ENCODE data around the gene PATJ. TPM values are rescaled to one million over a fixed set of nuclear protein-coding genes. Genes with fewer than 3 reads are reported as not detected.

PATJ gene
- total RNA-seq, 1 experiment from 2014 or later = 48.8 TPM

DNA sequence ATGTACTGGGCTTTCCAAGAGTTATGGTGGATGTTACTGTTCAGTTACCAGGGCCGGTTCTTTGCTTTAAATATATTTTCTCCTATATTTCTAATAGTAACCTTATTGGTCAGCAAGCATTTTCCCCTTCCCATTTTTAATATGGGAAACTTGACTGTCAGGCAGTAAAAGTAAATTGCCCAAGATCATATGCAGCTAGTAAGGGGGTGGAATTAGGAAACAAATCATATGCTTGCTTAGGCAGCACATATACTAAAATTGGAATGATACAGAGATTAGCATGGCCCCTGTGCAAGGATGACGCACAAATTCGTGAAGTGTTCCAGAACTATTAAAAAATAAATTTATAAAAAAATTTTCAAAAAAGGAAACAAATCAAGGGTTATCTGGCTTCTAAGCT lies 73.9 kb downstream of the PATJ start:
- no peaks in the 10 kb centered on the region for H3K9me3 ChIP-seq (ENCODE audit: control insufficient read depth in 1 of 2, insufficient read depth in 1 of 2, low read depth in 1 of 2, low read length in 2 of 2)
- H3K9ac ChIP-seq (ENCODE audit: low read length) = no peak overlapping the region
- TF ChIP-seq TCF7L2 (IDR thresholded peaks at IDR 0.05; ENCODE audit: borderline replicate concordance, extremely low read depth, insufficient read depth, insufficient read length) (no peak), EZH2phosphoT487 (IDR thresholded peaks at IDR 0.05; ENCODE audit: borderline replicate concordance) (no peak), SP1 (IDR thresholded peaks at IDR 0.05; ENCODE audit: low read depth) (no peak), JUND (IDR thresholded peaks at IDR 0.05) (no peak), ZNF274 (IDR thresholded peaks at IDR 0.05; ENCODE audit: low read depth, low read length) (no peak), EZH2 (IDR thresholded peaks at IDR 0.05) (no peak), YY1 (IDR thresholded peaks at IDR 0.05; ENCODE audit: extremely low read depth, insufficient replicate concordance, low read depth, low read length) (no peak), EGR1 (IDR thresholded peaks at IDR 0.05; ENCODE audit: low read depth) (no peak), CEBPB (IDR thresholded peaks at IDR 0.05; ENCODE audit: low read depth) (no peak), SRF (IDR thresholded peaks at IDR 0.05; ENCODE audit: low read depth) (no peak), POLR2A (IDR thresholded peaks at IDR 0.05; ENCODE audit: borderline replicate concordance, extremely low read depth, insufficient read depth, insufficient read length) (no peak), SIN3A (IDR thresholded peaks at IDR 0.05; ENCODE audit: low read depth) (no peak), ELF1 (IDR thresholded peaks at IDR 0.05; ENCODE audit: borderline replicate concordance, low read depth) (no peak), POLR2AphosphoS5 (IDR thresholded peaks at IDR 0.05; ENCODE audit: low read depth, low read length) (no peak)
- TF ChIP-seq, protein P1, sequence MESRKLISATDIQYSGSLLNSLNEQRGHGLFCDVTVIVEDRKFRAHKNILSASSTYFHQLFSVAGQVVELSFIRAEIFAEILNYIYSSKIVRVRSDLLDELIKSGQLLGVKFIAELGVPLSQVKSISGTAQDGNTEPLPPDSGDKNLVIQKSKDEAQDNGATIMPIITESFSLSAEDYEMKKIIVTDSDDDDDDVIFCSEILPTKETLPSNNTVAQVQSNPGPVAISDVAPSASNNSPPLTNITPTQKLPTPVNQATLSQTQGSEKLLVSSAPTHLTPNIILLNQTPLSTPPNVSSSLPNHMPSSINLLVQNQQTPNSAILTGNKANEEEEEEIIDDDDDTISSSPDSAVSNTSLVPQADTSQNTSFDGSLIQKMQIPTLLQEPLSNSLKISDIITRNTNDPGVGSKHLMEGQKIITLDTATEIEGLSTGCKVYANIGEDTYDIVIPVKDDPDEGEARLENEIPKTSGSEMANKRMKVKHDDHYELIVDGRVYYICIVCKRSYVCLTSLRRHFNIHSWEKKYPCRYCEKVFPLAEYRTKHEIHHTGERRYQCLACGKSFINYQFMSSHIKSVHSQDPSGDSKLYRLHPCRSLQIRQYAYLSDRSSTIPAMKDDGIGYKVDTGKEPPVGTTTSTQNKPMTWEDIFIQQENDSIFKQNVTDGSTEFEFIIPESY (IDR thresholded peaks at IDR 0.05; ENCODE audit: extremely low read depth, insufficient replicate concordance, low read length) = no peak
- TF ChIP-seq, protein P2, sequence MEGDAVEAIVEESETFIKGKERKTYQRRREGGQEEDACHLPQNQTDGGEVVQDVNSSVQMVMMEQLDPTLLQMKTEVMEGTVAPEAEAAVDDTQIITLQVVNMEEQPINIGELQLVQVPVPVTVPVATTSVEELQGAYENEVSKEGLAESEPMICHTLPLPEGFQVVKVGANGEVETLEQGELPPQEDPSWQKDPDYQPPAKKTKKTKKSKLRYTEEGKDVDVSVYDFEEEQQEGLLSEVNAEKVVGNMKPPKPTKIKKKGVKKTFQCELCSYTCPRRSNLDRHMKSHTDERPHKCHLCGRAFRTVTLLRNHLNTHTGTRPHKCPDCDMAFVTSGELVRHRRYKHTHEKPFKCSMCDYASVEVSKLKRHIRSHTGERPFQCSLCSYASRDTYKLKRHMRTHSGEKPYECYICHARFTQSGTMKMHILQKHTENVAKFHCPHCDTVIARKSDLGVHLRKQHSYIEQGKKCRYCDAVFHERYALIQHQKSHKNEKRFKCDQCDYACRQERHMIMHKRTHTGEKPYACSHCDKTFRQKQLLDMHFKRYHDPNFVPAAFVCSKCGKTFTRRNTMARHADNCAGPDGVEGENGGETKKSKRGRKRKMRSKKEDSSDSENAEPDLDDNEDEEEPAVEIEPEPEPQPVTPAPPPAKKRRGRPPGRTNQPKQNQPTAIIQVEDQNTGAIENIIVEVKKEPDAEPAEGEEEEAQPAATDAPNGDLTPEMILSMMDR (IDR thresholded peaks at IDR 0.05 in 2 of 3, conservative IDR thresholded peaks at IDR 0.05 in 1 of 3; ENCODE audit: borderline replicate concordance in 1 of 3, insufficient read depth in 1 of 3, low read depth in 2 of 3, low read length in 2 of 3) = no peak
- TF ChIP-seq, protein P3, sequence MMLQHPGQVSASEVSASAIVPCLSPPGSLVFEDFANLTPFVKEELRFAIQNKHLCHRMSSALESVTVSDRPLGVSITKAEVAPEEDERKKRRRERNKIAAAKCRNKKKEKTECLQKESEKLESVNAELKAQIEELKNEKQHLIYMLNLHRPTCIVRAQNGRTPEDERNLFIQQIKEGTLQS (IDR thresholded peaks at IDR 0.05) = no peak
- no peak for DNase-seq (ENCODE audit: low read depth, low spot score)
- no TSS peak for BruUV-seq (replicated peaks)
- ChIA-PET POLR2A (no interaction called here), RAD21 (ENCODE audit: low non-redundant PET in 1 of 2, low total read pairs in 2 of 2, uncharacterized antibody in 2 of 2, unreplicated experiment in 2 of 2) (no interaction called here), CTCF (no interaction called here)
- no peaks in the 10 kb centered on the region for H3K36me3 ChIP-seq (ENCODE audit: control insufficient read depth in 1 of 2, insufficient read depth in 2 of 2, low read length in 2 of 2)
- H3K9me2 ChIP-seq (ENCODE audit: insufficient read depth) = no peaks in the 10 kb centered on the region
- H3K27me3 ChIP-seq (ENCODE audit: insufficient read depth, low read length) = no peaks in the 10 kb centered on the region
- H4K20me1 ChIP-seq (ENCODE audit: insufficient read depth) = no peaks in the 10 kb centered on the region
- no peak overlapping the region for H3K4me3 ChIP-seq (replicated peaks in 1 of 2; ENCODE audit: low read depth in 1 of 2, low read length in 2 of 2)
- no peaks in the 10 kb centered on the region for H3K4me1 ChIP-seq (ENCODE audit: control insufficient read depth in 1 of 2, insufficient read depth in 2 of 2, low read length in 2 of 2)
- no peak for ATAC-seq
- no peaks in the 10 kb centered on the region for H3K79me2 ChIP-seq (ENCODE audit: insufficient read depth, low read length)
- no peak overlapping the region for H3K4me2 ChIP-seq (ENCODE audit: low read length)
- intact Hi-C loops (cut with micrococcal nuclease) = no loop called here
- no peak overlapping the region for H3K27ac ChIP-seq (ENCODE audit: low read depth, low read length)
- no peak overlapping the region for H2AFZ ChIP-seq (ENCODE audit: low read depth, low read length, poor library complexity, severe bottlenecking)
